Liver (tissue), 3 donors: Measurements from ENCODE around the gene ARMC9.

Experiments used
- ATF3 ChIP-seq: IDR thresholded peaks from 2 replicates; pipeline ENCODE4 v1.6.1; 2016; ENCODE audit warnings: antibody characterized with exemption
- EGR1 ChIP-seq, 2 donors: IDR thresholded peaks; 2 replicates each; pipeline ENCODE4 v1.6.1; 2016 to 2018; ENCODE audit warnings: antibody characterized with exemption in 2 of 2, low read depth in 2 of 2
- FOXA1 ChIP-seq: IDR thresholded peaks from 2 replicates; pipeline ENCODE4 v1.6.1; 2016; ENCODE audit warnings: antibody characterized with exemption
- GABPA ChIP-seq, 2 donors: IDR thresholded peaks in 1 of 2; conservative IDR thresholded peaks in 1 of 2; 2 replicates each; pipeline ENCODE4 v1.6.1; 2016; ENCODE audit warnings: antibody characterized with exemption in 2 of 2, mild to moderate bottlenecking in 1 of 2, moderate library complexity in 1 of 2
- JUND ChIP-seq, 2 donors: IDR thresholded peaks; 2 replicates each; pipeline ENCODE4 v1.6.1; 2016; ENCODE audit warnings: antibody characterized with exemption in 2 of 2
- RAD21 ChIP-seq, 2 donors: IDR thresholded peaks; 2 replicates each; pipeline ENCODE4 v1.6.1; 2016; ENCODE audit warnings: antibody characterized with exemption in 2 of 2, mild to moderate bottlenecking in 2 of 2
- SP1 ChIP-seq: IDR thresholded peaks from 2 replicates; pipeline ENCODE4 v1.6.1; 2018; ENCODE audit warnings: antibody characterized with exemption, mild to moderate bottlenecking
- TAF1 ChIP-seq: conservative IDR thresholded peaks from 2 replicates; pipeline ENCODE4 v1.6.1; 2016; ENCODE audit warnings: antibody characterized with exemption, mild to moderate bottlenecking
- YY1 ChIP-seq: IDR thresholded peaks from 2 replicates; pipeline ENCODE4 v1.6.1; 2016; ENCODE audit warnings: antibody characterized with exemption, mild to moderate bottlenecking
- TF ChIP-seq, protein P1 (sequence below): fragments of 150-350 bp; IDR thresholded peaks from 2 replicates; pipeline ENCODE4 v1.5.1; 2017; ENCODE audit warnings: improper control_type of control experiment, low read depth, low read length; ENCODE audit not compliant: missing input control
- TF ChIP-seq, protein P2 (sequence below): IDR thresholded peaks from 2 replicates; pipeline ENCODE4 v1.6.1; 2016; ENCODE audit warnings: antibody characterized with exemption
- TF ChIP-seq, protein P3 (sequence below): IDR thresholded peaks from 2 replicates; pipeline ENCODE4 v1.6.1; 2016; ENCODE audit warnings: antibody characterized with exemption, mild to moderate bottlenecking
- donor health status: healthy.
- donor health status: healthy.

DNA sequence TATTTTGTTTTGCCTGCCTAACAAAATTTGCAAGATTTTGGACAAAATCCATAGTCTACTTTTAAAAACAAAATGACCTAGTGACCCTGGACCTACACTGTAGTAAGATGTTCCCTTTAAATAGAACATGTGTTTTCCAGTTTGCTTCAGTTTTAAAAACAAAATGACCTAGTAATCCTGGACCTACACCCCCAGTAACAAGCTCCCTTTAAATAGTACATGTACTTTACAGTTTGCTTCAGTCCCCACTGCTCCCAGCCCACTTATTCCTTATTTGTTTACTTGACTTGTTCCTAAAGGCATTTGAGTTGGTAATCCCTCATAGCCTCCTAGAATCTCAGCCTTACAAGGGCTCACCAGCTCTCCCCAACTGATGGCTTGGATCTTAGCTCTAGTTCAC lies 39.1 kb upstream of the ARMC9 start:
- TF ChIP-seq JUND (IDR thresholded peaks at IDR 0.05), result no peak
- TF ChIP-seq, protein P1, sequence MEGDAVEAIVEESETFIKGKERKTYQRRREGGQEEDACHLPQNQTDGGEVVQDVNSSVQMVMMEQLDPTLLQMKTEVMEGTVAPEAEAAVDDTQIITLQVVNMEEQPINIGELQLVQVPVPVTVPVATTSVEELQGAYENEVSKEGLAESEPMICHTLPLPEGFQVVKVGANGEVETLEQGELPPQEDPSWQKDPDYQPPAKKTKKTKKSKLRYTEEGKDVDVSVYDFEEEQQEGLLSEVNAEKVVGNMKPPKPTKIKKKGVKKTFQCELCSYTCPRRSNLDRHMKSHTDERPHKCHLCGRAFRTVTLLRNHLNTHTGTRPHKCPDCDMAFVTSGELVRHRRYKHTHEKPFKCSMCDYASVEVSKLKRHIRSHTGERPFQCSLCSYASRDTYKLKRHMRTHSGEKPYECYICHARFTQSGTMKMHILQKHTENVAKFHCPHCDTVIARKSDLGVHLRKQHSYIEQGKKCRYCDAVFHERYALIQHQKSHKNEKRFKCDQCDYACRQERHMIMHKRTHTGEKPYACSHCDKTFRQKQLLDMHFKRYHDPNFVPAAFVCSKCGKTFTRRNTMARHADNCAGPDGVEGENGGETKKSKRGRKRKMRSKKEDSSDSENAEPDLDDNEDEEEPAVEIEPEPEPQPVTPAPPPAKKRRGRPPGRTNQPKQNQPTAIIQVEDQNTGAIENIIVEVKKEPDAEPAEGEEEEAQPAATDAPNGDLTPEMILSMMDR, result no peak
- no peak for TF ChIP-seq ATF3
- TF ChIP-seq, protein P2, sequence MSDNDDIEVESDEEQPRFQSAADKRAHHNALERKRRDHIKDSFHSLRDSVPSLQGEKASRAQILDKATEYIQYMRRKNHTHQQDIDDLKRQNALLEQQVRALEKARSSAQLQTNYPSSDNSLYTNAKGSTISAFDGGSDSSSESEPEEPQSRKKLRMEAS, result no peak
- TF ChIP-seq, protein P3, sequence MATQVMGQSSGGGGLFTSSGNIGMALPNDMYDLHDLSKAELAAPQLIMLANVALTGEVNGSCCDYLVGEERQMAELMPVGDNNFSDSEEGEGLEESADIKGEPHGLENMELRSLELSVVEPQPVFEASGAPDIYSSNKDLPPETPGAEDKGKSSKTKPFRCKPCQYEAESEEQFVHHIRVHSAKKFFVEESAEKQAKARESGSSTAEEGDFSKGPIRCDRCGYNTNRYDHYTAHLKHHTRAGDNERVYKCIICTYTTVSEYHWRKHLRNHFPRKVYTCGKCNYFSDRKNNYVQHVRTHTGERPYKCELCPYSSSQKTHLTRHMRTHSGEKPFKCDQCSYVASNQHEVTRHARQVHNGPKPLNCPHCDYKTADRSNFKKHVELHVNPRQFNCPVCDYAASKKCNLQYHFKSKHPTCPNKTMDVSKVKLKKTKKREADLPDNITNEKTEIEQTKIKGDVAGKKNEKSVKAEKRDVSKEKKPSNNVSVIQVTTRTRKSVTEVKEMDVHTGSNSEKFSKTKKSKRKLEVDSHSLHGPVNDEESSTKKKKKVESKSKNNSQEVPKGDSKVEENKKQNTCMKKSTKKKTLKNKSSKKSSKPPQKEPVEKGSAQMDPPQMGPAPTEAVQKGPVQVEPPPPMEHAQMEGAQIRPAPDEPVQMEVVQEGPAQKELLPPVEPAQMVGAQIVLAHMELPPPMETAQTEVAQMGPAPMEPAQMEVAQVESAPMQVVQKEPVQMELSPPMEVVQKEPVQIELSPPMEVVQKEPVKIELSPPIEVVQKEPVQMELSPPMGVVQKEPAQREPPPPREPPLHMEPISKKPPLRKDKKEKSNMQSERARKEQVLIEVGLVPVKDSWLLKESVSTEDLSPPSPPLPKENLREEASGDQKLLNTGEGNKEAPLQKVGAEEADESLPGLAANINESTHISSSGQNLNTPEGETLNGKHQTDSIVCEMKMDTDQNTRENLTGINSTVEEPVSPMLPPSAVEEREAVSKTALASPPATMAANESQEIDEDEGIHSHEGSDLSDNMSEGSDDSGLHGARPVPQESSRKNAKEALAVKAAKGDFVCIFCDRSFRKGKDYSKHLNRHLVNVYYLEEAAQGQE, result no peak
- no peak for TF ChIP-seq SP1
- TF ChIP-seq YY1, result no peak
- no peak for TF ChIP-seq GABPA (IDR thresholded peaks at IDR 0.05 in 1 of 2, conservative IDR thresholded peaks at IDR 0.05 in 1 of 2)
- no peak for TF ChIP-seq EGR1 (IDR thresholded peaks at IDR 0.05; ENCODE audit: low read depth in 2 of 2)
- no peak for TF ChIP-seq TAF1
- no peak for TF ChIP-seq RAD21 (IDR thresholded peaks at IDR 0.05)
- no peak for TF ChIP-seq FOXA1
